Measurements from ENCODE around the gene ATF6.
"Not testable (repeated sequence)": the region's sequence is repeated elsewhere in the genome, so short reads cannot be mapped to it uniquely, and the experiment has no call there.

Gene ATF6, protein sequence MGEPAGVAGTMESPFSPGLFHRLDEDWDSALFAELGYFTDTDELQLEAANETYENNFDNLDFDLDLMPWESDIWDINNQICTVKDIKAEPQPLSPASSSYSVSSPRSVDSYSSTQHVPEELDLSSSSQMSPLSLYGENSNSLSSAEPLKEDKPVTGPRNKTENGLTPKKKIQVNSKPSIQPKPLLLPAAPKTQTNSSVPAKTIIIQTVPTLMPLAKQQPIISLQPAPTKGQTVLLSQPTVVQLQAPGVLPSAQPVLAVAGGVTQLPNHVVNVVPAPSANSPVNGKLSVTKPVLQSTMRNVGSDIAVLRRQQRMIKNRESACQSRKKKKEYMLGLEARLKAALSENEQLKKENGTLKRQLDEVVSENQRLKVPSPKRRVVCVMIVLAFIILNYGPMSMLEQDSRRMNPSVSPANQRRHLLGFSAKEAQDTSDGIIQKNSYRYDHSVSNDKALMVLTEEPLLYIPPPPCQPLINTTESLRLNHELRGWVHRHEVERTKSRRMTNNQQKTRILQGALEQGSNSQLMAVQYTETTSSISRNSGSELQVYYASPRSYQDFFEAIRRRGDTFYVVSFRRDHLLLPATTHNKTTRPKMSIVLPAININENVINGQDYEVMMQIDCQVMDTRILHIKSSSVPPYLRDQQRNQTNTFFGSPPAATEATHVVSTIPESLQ
- 95.7 to 137 (median 112) reads per million in 4 experiments for total RNA-seq

DNA sequence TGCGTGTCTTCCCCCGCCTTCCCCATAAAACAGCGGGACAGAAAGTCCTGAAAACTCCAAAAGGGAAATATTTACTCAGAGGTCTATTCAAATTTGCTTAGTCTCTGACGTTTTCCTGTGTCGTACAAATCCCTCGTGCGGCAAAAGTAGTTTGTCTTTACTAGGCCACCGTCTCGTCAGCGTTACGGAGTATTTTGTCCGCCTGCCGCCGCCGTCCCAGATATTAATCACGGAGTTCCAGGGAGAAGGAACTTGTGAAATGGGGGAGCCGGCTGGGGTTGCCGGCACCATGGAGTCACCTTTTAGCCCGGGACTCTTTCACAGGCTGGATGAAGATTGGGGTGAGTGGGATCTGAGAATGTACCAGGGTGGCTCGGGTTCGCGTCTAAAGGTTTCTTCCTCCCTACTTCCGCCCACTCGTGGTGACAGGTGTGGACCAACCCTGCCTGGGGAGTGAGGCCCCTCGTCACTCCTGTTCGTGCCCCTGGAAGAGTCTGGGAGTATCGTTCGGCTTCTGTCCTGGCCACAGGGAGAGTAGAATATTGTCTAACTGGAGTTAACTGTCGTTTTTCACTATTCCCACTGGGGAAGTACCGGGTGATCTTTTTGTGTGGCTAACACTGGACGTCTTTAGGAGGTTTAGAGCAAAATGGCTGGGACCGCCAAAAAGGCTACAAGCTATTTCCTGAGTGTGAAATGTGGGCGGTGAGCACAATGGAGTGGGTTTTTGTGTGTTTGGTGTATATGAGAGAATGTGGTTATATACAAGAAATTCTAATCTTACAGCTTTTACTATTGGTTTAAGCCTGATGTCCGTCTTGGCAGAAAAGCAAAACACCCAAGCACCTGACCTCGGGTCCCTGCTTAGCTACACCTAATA, at the start of gene ATF6:
TSS of gene ATF6 (plus strand) at position 219 of the 880 bp plus-strand sequence. CDS start at position 260, 41 bp downstream.
- DNase-seq, result peak; percentile 64

DNA sequence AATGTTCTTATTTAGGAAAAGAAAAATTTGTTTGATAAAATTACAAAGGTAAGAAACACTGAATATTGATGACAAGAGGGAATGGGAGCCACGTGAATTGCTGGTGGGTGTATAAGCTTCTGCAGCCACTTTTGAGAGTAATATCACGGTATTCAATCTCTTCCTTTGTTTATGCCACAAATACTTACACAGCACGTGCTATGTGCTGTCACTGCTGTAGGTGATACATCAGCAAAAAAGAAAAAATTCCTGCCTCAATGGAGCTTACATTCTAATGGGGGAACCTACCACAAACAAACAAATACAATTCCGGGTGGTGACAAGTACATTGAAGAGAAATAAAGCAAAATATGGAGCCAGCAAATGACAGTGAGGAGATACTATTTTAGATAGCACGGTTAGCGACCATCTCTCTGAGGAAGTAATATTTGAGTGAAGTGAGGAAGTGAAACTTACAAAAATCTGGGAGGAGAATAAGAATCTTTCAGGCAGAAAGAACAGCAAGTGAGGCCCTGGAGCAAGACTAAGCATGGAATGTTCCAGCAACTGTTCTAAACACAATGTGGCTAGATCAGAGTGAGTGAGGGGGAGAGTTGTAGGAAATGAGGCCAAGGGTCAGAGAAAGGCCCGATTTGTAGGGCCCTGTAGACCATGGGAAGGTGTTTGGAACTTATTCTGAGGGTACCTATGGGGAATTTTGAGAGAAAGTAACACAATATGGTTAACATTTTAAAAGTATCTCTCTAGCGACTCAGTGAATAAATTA, 47.4 kb upstream of the ATF6 start:
- DNase-seq, result no peak

DNA sequence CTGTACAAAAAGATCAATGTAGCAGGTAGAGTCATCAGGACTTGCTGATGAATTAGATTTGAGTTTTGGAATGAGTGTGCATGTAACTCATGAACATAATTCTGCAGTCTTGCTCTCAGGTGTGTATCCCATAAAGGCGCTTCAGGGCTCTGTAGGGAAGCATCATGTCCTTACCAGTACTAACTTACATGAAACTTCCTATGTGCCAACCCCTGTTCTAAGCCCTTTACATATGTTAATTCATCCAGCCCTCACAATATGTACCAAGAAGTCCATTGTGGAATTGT, 46.9 kb upstream of the ATF6 start:
- DNase-seq, result no peak

DNA sequence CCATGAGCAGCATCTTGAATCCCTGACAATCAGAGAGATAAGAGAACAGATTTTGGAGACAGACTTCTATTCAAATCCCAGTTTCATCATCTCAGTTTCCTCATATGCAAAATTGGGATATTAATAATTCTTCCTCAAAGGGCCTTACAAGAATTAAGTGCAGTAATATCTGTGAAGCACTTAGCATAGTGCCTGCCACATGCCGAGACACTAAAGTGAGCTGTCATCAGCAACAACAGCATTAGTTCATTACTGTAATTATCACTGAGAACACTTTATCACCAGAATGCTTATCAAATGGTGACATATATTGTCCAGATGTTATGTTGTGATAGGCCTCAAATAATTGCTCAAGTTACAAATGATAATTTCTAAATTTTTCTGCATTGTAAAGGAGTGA, 45.7 kb upstream of the ATF6 start:
- no peak for DNase-seq

DNA sequence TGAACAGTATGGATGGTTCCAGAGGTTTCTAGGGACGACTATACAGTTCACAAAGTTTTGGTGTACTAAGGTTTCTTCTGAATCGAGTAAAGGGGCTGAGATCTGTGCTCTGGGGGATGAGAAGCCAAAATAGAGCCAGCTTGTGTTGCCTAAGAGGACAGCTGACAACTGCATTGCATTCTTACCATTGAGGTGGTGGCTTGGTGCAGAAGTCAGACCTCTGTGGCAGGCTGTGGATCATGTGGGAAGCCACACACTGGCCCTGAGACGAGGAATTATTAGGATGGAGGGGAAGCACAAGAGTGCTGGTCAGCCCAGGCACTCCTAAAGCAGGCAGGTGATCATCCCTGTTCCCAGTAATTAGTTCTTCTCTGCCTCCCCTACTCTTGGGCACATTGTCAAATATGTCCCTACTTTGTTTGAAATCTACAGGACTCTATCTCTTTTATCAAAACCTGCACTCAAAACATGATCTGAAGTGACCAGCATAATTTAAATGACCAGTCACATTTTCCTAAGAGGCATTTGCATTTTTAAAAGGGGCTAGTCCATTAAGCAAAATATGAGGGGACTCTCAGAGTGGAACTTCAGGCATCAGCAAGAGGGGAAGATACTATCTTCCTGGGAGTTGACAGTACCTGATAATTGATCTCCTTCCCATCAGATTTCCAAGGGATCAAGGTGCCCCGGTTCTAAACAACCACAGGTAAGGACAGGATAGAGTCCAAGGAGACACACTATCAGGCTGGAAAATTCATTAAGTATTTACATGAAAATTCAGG, 45.0 kb upstream of the ATF6 start, which contains the start of gene FCRLB:
TSS of gene FCRLB (plus strand) at position 589 of the 782 bp plus-strand sequence. CDS start 1,129 bp downstream, outside the sequence.
- DNase-seq, result no peak

DNA sequence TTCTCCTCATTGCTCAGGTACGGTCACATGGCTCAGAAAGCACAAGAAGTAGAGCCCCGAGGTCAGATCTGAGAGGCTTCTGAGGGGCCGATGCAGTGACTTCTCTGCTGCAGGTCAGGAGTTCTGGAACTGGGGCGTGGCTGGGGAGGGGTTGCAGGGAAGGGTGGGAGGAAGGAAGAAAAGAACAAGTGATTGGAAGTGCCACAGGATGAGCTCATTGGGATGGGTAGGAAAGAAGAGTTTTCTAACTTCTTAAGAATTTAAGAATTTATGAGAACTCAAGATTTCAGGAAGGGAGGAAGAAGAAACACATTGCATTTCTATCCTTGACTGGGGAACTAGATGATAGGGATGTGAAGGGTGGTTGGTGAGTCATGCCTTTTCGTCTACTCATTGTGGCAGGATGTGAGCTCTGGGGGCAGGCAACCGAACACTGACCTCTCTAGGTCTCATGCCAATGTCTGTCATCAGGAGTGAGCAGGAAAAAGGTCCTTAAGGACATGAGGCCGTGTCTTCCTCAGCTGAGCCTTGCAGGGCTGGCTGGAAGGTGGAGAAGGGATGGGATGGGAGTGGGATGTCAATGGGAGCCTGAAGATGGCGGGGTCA, 44.3 kb upstream of the ATF6 start:
- no peak for DNase-seq

DNA sequence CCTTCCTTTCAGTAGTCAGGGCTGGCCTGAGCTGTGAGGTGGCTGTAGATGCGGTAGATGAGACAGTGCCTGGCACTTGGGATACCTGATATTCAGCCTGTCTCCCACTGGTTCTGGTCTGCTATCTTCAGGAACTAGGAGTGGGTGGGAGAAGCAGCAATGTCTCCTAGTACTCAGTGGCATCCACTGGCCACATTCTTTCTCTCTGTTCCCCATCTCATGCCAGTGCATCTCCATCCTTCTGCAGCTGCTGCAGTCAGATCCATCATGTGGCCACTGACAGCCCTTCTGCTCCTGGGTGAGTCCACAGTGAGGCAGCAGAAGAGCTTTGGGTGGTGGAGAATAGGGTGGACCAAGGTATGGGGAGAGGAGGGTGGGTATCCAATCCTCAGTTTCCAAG, 43.7 kb upstream of the ATF6 start:
- DNase-seq, result no peak

DNA sequence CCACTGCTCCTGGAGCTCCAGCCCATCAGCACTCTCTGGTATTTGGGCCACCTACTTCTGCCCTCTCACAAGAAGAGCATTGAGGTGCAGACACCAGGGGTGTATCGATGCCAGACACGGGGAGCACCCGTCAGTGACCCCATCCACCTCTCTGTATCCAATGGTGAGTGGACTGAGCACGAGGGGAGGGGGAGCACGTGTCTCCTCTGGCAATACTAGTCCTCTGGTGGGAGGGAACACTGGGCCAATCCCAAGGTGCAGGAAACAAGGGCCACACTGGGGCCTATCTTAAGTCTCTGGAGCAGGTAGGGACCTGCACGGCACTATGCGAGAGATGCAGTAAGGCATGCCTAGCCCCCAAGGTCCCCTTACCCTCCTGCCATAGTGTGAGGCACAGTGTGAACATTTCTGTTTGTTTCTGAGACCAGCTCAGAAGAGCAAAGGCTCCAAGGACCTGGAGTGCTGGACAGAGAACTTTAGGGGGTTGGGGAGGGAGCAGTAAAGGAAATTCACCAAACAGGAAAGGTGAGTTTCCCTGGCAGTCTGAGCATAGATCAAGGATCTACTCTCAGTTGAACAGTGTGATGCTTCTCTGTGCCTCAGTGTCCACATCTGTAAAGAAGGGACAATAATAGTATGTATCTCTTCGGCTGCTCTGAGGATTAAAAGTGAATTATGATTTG, 42.5 kb upstream of the ATF6 start:
- DNase-seq, result no peak

DNA sequence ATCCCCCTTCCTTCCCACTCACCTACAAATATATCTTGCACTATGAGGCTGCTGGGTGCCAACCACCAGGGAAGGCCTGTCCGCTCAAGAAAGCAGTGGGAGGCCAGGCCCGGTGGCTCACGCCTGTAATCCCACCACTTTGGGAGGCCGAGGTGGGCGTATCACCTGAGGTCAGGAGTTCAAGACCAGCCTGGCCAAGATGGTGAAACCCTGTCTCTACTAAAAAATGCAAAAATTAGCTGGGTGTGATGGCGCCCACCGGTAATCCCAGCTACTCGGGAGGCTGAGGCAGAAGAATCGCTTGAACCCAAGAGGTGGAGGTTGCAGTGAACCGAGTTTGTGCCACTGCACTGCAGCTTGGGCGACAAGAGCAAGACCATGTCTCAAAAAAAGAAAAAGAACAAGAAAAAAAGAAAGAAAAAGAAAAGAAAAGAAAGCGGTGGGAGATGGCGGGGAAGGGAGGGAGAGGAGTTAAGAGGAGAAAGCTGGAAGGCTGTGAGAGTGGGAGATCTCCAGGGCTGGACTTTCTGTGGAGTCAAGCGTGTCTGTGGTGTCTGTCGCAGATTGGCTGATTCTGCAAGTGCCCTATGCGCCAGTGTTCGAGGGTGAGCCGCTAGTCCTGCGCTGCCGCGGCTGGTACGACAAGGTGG, 40.7 kb upstream of the ATF6 start:
- DNase-seq, result not testable (repeated sequence)

DNA sequence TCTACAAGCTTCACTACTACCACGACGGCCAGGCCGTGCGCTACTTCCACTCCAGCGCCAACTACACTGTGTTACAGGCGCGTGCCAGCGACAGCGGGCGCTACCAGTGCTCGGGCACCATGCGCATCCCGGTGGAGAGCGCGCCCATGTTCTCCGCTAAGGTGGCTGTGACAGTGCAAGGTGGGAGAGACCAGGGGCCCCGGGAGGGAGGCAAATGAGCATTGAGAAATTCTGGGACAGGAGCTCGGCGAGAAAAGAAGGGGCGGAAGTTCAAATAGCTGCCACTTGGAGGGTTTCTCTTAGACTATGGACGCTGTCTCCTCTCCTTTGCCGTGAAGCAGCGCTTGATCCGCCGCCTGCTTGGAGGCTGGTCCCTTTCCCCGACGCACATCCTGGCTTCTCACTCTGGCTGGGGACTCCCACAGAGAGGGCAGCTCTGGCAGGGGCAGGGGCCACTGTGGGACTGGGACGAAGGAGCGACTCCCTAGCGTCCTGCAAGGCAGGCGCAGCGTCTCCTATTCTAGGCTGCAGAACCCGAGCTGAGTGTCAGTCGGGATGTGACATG, 40.1 kb upstream of the ATF6 start:
- DNase-seq, result no peak

DNA sequence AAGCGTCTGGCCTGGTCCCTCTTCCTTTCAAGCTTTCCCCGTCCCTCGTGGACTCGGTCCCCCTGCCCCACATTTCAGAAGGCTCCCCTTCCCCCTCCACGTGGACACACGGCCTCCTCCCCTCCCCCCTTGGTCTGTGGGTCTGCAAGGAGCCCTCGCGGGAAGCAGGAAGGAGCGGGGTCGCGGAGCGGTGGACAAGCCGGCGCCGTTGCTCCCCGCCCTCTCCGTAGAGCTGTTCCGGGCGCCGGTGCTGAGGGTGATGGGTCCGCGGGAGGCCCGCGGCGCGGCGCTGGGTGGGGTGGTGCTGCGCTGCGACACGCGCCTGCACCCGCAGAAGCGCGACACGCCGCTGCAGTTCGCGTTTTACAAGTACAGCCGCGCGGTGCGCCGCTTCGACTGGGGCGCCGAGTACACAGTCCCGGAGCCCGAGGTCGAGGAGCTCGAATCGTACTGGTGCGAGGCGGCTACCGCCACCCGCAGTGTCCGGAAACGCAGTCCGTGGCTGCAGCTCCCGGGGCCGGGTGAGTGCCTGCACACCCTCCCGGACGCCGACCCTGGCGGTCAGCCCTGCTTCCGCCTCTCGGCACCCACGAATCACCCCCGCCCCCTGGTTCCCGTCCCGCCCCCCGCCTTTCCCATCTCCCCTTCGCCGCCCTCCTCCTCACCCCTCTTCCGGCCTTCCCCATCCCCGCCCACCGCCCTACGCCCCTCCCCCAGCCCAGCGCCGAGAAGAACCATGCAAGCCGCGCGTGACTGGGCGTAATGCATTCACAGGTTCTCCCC, 39.5 kb upstream of the ATF6 start:
- DNase-seq, result peak; percentile 61

DNA sequence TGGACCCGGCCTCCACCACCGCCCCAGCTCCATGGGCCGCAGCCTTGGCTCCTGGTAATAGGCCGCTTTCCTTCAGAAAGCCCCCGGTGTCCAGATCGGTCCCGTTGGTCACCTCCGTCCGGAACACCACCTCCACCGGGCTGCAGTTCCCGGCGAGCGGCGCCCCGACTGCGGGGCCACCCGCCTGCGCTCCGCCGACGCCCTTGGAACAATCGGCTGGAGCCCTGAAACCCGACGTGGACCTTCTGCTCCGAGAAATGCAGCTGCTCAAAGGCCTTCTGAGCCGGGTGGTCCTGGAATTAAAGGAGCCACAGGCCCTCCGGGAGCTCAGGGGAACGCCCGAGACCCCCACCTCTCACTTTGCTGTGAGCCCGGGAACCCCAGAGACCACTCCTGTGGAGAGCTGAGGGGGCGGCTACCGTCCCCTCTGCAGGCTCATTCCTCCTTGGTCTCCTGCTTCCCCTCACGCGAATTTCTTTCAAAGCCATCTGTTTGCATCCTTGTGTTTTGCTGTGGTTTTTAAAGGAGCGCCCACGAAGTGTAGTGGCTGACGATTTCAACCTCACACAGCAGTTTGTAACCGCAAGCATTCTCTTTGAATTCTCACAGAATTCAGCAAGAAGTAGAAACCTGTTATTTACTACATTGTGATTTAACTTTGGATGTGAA, 38.7 kb upstream of the ATF6 start:
- DNase-seq, result peak; percentile 13

DNA sequence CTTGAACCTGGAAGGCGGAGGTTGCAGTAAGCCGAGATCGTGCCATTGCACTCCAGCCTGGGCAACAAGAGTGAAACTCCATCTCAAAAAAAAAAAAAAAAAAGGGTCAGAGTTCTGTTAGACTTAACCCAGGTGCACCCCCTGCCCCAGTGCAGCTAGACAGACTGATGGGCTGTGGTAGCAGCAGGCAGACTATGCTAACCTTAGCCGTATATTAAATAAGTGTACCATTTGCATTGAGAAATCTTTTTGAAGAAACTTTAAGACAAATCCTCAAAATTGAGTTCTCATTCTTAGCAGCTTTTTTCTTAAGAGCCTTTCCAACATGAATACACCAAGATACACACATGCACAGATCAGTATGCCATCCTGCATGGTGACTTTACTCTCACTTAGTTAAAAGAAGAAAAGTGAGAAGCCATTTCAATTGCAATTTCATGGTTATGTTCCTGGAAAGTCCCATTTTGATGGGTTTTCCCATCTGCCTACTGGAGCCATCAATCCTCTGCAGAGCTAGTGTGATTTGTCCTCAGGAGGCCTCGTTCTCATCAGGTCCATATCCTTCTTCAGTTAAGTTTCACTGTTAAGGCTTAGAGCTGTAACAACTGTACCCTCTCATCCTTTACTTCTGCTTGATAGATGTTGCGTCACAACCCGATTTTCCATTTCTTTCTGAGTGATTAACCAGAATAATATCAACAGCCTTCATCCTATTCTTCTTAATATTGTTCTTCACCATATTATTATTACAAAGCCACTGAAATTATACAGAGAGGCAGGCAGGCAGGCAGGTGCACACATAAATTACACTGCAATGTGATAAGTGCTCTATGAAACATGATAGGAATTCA, 37.5 kb upstream of the ATF6 start:
- no peak for DNase-seq

DNA sequence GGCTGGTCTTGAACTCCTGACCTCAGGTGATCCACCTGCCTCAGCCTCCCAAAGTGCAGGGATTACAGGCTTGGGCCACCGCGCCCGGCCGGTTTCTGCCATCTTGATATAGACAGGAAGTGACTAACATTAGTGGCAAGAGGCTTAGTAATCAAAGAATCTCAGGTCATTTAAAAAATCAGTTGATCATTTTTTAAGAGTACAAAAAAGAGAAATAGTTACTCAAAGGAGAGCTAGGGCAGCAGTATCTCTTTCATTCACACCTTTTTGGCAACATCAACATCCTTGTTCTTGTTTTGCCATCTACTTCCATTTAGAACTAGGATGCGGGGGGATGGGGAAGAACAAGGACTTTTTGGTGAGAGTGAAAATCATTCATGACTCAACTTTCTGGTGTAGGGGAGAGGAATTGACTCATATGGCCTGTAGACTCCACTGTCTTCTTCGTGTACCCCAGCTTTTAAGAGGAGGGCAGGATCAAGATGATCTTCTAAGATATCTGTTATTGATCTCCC, 36.0 kb upstream of the ATF6 start:
- DNase-seq, result no peak

DNA sequence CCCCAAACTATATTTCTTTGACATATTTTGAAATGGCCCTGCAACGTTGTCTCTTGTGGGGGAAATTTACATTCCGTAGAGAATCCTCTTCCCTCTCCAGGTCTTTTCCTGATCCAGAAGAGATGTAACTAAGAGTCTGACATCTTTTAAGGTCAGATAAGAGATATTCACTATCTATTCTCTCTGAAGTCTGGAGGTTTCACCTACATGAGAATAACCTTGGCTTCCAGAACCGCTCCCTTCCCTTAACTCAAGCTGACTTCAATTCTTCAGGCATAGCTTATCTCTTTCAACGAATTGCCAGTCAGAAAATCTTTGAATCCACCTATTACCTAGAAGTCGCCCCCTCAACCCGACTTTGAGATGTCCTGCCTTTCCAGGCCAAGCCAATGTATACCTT, 34.9 kb upstream of the ATF6 start:
- DNase-seq, result no peak

DNA sequence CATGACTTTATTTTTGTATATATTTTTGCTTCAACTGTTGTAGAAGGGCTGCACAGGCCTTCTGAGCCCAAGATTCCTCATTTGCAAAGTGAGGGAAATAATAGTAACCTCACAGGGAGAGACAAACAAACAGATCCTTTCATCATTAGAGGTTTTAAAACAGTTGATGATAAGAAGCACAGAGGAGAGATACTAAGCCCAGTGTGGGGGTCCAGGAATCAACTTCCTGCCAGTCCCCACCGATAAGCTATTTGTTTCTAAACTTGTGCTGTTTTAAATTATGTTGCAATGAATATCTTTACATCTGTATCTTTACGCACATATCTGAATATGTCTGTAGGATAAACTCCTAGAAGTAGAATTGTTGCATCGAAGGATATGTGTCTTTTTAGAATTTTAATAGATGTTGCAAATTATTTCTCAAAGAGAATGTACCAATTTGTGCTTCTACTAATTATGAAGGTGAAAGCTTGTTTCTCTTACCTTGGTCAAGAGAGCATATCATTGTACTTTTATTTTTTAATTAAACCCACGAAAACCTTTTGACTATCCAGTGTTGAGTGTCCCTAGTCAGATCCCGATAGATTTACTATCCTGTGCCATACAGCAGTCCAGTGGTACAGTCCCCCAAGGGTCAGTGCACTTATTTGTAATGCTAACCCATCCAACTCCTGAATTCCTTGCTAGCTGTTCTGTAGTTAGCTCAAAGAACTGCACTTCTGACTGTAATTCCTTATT, 34.0 kb upstream of the ATF6 start:
- no peak for DNase-seq

Data from effector CD8-positive, alpha-beta T cell (primary cell).